ENCODE results near the gene AP2A2.

AP2A2 gene

GRCh38 chr11:1008803-1009145 lies 83.1 kb downstream of the AP2A2 start:
- DNase-seq (ENCODE audit: low spot score) = no peak
- in situ Hi-C loops (cut with MboI; ENCODE audit: low pct_unique_long_range_greater_than_20kb, low sequenced_read_pairs, unreplicated experiment) = no loop called here
- TF ChIP-seq, protein P1, sequence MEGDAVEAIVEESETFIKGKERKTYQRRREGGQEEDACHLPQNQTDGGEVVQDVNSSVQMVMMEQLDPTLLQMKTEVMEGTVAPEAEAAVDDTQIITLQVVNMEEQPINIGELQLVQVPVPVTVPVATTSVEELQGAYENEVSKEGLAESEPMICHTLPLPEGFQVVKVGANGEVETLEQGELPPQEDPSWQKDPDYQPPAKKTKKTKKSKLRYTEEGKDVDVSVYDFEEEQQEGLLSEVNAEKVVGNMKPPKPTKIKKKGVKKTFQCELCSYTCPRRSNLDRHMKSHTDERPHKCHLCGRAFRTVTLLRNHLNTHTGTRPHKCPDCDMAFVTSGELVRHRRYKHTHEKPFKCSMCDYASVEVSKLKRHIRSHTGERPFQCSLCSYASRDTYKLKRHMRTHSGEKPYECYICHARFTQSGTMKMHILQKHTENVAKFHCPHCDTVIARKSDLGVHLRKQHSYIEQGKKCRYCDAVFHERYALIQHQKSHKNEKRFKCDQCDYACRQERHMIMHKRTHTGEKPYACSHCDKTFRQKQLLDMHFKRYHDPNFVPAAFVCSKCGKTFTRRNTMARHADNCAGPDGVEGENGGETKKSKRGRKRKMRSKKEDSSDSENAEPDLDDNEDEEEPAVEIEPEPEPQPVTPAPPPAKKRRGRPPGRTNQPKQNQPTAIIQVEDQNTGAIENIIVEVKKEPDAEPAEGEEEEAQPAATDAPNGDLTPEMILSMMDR (IDR thresholded peaks at IDR 0.05; ENCODE audit: extremely low read depth, insufficient read depth, missing control alignments) = no peak

GRCh38 chr11:1009371-1009770 lies 83.7 kb downstream of the AP2A2 start:
- TF ChIP-seq, protein P1 (IDR thresholded peaks at IDR 0.05; ENCODE audit: extremely low read depth, insufficient read depth, missing control alignments) = no peak
- DNase-seq (ENCODE audit: low spot score) = no peak
- in situ Hi-C loops (cut with MboI; ENCODE audit: low pct_unique_long_range_greater_than_20kb, low sequenced_read_pairs, unreplicated experiment) = no loop called here

DNA sequence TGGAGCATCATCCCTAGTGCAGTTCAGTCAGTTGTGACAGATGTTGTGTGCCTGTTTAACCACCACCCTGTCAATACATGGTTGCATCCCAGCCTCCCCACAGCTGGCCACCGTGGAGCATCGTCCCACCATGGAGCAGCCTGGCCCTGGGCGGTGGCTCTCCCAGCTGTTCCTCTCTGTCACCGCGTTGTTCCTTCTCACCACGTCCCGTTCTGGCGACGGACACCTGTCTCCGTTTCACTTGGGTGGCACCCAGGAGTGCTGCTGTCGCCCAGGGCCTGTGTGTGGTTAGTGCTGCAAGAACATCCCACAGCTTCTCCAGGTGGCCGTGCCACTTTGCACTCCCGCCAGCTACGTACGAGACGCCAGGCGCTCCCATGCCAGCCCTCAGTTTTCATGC lies 84.3 kb downstream of the AP2A2 start:
- in situ Hi-C loops (cut with MboI; ENCODE audit: low pct_unique_long_range_greater_than_20kb, low sequenced_read_pairs, unreplicated experiment) = no loop called here
- TF ChIP-seq, protein P1 (IDR thresholded peaks at IDR 0.05; ENCODE audit: extremely low read depth, insufficient read depth, missing control alignments) = no peak
- DNase-seq (ENCODE audit: low spot score) = no peak

DNA sequence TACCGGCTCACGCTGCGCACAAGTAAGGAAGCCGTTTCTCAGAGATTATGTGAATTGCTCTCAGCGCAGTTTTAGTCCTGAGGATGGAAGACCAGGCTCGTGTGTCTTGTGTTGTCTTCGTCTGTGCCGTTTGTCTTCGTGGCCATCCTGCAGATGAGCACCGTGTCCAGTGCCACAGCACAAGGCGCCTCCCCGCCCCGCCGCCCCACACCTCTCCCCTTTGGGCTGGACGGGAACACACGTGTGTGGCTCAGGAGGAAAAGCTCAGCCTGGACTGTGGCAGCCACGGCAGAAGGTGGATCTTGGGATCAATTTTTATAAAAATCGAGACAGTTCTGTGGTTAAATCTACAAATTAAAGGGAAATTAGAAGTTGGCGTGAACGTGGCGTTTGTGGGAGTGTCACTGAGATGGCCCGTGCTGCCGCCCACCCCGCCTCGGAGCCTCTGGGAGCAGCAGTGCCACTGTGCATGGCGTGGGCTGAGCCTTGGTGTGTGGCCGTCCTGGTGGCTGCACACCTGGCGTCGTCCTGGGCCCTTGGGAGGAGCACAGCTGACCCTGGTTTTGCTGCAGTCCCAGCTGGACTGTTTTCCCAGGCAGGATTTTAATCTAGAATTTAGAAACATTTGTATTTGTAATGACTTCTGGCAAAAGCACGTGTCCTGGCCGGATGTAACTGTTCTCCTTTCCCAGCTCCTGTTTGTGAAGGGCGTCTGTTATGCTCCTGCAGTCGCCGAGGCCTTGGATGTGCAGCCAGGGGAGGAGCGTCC lies 85.1 kb downstream of the AP2A2 start:
- in situ Hi-C loops (cut with MboI; ENCODE audit: low pct_unique_long_range_greater_than_20kb, low sequenced_read_pairs, unreplicated experiment) = no loop called here
- TF ChIP-seq, protein P1 (IDR thresholded peaks at IDR 0.05; ENCODE audit: extremely low read depth, insufficient read depth, missing control alignments) = no peak
- no peak for DNase-seq (ENCODE audit: low spot score)

DNA sequence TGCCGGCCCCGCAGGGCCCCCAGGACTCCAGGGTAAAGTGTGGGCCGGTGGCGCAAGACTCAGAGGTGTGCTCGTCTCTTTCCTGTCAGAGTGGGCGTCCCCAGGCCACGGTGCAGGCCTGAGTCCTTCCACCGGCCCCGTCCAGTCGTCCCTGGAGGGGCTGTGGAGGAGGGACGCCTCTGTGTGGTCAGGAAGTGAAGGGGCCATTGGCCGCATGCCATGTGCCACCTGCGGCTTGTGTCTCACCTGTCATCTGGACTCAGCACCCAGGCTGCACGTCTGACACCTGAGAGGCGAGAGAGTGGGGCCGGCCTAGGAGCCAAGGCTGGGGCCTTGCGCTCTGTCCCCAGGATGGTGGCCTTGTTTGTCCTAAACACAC lies 85.6 kb downstream of the AP2A2 start:
- DNase-seq (ENCODE audit: low spot score) = no peak
- in situ Hi-C loops (cut with MboI; ENCODE audit: low pct_unique_long_range_greater_than_20kb, low sequenced_read_pairs, unreplicated experiment) = no loop called here
- TF ChIP-seq, protein P1 (IDR thresholded peaks at IDR 0.05; ENCODE audit: extremely low read depth, insufficient read depth, missing control alignments) = no peak

- in situ Hi-C loops (cut with MboI; ENCODE audit: low pct_unique_long_range_greater_than_20kb, low sequenced_read_pairs, unreplicated experiment) = no loop called here
- DNase-seq (ENCODE audit: low spot score) = no peak
- TF ChIP-seq, protein P1 (IDR thresholded peaks at IDR 0.05; ENCODE audit: extremely low read depth, insufficient read depth, missing control alignments) = no peak
These were observed 86.6 kb downstream of the AP2A2 start for GRCh38 chr11:1012291-1012690.

Measured in GM13977 (cell line).